GM18870 (cell line): ENCODE results near the gene PNP.
"Not testable (repeated sequence)": the region's sequence is repeated elsewhere in the genome, so short reads cannot be mapped to it uniquely, and the experiment has no call there.

ENCODE experiments used
- ATAC-seq: cut with Tn5 transposase; IDR thresholded peaks from one replicate; pipeline ENCODE4 v1.9.1; 2021; ENCODE audit warnings: moderate library complexity; ENCODE audit not compliant: unreplicated experiment

PNP gene

GRCh38 chr14:20489093-20489994, 20.1 kb downstream of the PNP start:
- no peak for ATAC-seq

GRCh38 chr14:20490563-20490962, 21.4 kb downstream of the PNP start:
- ATAC-seq = no peak

GRCh38 chr14:20492486-20492885, 23.3 kb downstream of the PNP start:
- no peak for ATAC-seq

GRCh38 chr14:20493634-20494033, 24.4 kb downstream of the PNP start:
- no peak for ATAC-seq

- no peak for ATAC-seq
Observed at GRCh38 chr14:20494935-20495766, 25.9 kb downstream of the PNP start.

- no peak for ATAC-seq
Observed at GRCh38 chr14:20498622-20499021, 29.4 kb downstream of the PNP start.

- ATAC-seq = no peak
Observed at GRCh38 chr14:20499108-20499507, 29.9 kb downstream of the PNP start.

- ATAC-seq = no peak
Observed at GRCh38 chr14:20499881-20500280, 30.7 kb downstream of the PNP start.

GRCh38 chr14:20501346-20501745, 32.1 kb downstream of the PNP start:
- ATAC-seq = no peak

GRCh38 chr14:20503898-20504297, 34.7 kb downstream of the PNP start:
- no peak for ATAC-seq

- not testable (repeated sequence) for ATAC-seq
Observed at GRCh38 chr14:20506276-20506675, 37.1 kb downstream of the PNP start.

GRCh38 chr14:20506752-20507151, 37.5 kb downstream of the PNP start:
- not testable (repeated sequence) for ATAC-seq

GRCh38 chr14:20507537-20507936, 38.3 kb downstream of the PNP start:
- ATAC-seq = not testable (repeated sequence)

GRCh38 chr14:20508367-20508766, 39.2 kb downstream of the PNP start:
- no peak for ATAC-seq

- no peak for ATAC-seq
Observed at GRCh38 chr14:20512177-20512905, 43.1 kb downstream of the PNP start.

- no peak for ATAC-seq
Observed at GRCh38 chr14:20515846-20516245, 46.6 kb downstream of the PNP start.

GRCh38 chr14:20516921-20517320, 47.7 kb downstream of the PNP start:
- ATAC-seq = no peak

- no peak for ATAC-seq
Observed at GRCh38 chr14:20522332-20522731, 53.1 kb downstream of the PNP start.

- no peak for ATAC-seq
Observed at GRCh38 chr14:20524027-20524426, 54.8 kb downstream of the PNP start.
